HL-60 (cell line): ENCODE measurements around the gene FSCN2.

Experiments used
- DNase-seq, 2 experiments: peaks; one replicate each; pipeline ENCODE4 v3.0.0-alpha.2; 2010 to 2020; ENCODE audit warnings: low read depth in 1 of 2, low spot score in 1 of 2
- H3K27ac ChIP-seq: fragments of 250-450 bp; sonication (Bioruptor Pico); replicated peaks from 2 replicates; pipeline ENCODE4 v1.5.1; 2020; ENCODE audit warnings: mild to moderate bottlenecking, moderate library complexity
- H3K27me3 ChIP-seq: fragments of 250-450 bp; sonication (Bioruptor Pico); 2 replicates; pipeline ENCODE4 v1.5.1; 2021; ENCODE audit warnings: mild to moderate bottlenecking, moderate library complexity; ENCODE audit not compliant: insufficient read depth, poor library complexity, severe bottlenecking
- H3K4me3 ChIP-seq: replicated peaks from 2 replicates; pipeline ENCODE4 v1.5.1; 2011; ENCODE audit warnings: mild to moderate bottlenecking, control low read depth, low read length; ENCODE audit not compliant: insufficient read depth
- GABPA ChIP-seq: IDR thresholded peaks from 2 replicates; pipeline ENCODE4 v1.6.1; 2012; ENCODE audit warnings: low read depth
- POLR2AphosphoS5 ChIP-seq: IDR thresholded peaks from 2 replicates; pipeline ENCODE4 v1.6.1; 2012; ENCODE audit warnings: low read depth
- SPI1 ChIP-seq: IDR thresholded peaks from 2 replicates; pipeline ENCODE4 v1.6.1; 2012; ENCODE audit warnings: low read depth, mild to moderate bottlenecking, borderline replicate concordance
- TF ChIP-seq, protein P1 (sequence below): IDR thresholded peaks from 2 replicates; pipeline ENCODE4 v1.6.1; 2012; ENCODE audit warnings: low read depth; ENCODE audit not compliant: insufficient replicate concordance
- TF ChIP-seq, protein P2 (sequence below): IDR thresholded peaks from one replicate; pipeline ENCODE4 v1.5.1; 2011; ENCODE audit warnings: low read length, control low read depth, inconsistent platforms; ENCODE audit not compliant: insufficient read depth

Gene FSCN2

DNA sequence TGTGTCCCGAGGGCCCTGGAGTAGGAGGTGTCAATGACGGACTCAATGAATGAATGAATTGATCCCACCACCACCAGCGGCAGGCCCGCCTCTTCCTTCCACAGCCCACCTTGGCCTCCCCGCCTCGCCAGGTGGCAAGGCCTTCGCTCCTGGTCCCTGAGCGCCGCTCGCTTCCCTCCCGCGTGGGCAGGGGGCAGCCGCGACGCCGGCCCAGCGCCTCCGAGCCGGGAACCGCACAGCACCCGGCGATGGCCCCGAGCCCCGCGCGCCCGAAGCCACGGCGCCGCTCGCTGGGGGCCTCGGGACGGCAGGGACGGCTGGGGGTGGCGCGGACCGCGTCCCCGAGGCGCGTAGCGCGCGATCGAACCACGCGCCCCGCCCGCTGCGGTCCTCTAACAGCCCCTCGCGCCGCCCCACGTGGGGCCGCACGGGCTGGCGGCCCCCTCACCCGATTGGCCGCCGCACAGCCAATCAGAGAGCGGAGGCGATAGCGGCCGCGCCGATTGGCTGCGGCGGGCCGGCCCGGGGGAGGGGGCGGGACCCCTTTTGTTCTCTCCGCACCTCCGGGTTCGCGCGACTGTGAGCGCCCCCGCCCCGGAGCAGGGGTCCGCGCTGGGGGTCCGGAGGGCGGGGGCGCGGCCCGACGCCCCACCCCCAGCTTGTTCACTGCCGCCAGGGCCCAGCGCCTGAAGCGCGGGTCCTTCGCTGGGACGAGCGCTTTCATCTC lies 46.9 kb upstream of the FSCN2 start:
- no peak overlapping the region for H3K4me3 ChIP-seq
- DNase-seq, result no peak
- H3K27me3 ChIP-seq, result no peaks in the 10 kb centered on the region
- no peak overlapping the region for H3K27ac ChIP-seq
- no peak for TF ChIP-seq GABPA
- TF ChIP-seq, protein P1, sequence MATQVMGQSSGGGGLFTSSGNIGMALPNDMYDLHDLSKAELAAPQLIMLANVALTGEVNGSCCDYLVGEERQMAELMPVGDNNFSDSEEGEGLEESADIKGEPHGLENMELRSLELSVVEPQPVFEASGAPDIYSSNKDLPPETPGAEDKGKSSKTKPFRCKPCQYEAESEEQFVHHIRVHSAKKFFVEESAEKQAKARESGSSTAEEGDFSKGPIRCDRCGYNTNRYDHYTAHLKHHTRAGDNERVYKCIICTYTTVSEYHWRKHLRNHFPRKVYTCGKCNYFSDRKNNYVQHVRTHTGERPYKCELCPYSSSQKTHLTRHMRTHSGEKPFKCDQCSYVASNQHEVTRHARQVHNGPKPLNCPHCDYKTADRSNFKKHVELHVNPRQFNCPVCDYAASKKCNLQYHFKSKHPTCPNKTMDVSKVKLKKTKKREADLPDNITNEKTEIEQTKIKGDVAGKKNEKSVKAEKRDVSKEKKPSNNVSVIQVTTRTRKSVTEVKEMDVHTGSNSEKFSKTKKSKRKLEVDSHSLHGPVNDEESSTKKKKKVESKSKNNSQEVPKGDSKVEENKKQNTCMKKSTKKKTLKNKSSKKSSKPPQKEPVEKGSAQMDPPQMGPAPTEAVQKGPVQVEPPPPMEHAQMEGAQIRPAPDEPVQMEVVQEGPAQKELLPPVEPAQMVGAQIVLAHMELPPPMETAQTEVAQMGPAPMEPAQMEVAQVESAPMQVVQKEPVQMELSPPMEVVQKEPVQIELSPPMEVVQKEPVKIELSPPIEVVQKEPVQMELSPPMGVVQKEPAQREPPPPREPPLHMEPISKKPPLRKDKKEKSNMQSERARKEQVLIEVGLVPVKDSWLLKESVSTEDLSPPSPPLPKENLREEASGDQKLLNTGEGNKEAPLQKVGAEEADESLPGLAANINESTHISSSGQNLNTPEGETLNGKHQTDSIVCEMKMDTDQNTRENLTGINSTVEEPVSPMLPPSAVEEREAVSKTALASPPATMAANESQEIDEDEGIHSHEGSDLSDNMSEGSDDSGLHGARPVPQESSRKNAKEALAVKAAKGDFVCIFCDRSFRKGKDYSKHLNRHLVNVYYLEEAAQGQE, result no peak
- no peak for TF ChIP-seq POLR2AphosphoS5
- no peak for TF ChIP-seq SPI1
- TF ChIP-seq, protein P2, sequence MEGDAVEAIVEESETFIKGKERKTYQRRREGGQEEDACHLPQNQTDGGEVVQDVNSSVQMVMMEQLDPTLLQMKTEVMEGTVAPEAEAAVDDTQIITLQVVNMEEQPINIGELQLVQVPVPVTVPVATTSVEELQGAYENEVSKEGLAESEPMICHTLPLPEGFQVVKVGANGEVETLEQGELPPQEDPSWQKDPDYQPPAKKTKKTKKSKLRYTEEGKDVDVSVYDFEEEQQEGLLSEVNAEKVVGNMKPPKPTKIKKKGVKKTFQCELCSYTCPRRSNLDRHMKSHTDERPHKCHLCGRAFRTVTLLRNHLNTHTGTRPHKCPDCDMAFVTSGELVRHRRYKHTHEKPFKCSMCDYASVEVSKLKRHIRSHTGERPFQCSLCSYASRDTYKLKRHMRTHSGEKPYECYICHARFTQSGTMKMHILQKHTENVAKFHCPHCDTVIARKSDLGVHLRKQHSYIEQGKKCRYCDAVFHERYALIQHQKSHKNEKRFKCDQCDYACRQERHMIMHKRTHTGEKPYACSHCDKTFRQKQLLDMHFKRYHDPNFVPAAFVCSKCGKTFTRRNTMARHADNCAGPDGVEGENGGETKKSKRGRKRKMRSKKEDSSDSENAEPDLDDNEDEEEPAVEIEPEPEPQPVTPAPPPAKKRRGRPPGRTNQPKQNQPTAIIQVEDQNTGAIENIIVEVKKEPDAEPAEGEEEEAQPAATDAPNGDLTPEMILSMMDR, result no peak

DNA sequence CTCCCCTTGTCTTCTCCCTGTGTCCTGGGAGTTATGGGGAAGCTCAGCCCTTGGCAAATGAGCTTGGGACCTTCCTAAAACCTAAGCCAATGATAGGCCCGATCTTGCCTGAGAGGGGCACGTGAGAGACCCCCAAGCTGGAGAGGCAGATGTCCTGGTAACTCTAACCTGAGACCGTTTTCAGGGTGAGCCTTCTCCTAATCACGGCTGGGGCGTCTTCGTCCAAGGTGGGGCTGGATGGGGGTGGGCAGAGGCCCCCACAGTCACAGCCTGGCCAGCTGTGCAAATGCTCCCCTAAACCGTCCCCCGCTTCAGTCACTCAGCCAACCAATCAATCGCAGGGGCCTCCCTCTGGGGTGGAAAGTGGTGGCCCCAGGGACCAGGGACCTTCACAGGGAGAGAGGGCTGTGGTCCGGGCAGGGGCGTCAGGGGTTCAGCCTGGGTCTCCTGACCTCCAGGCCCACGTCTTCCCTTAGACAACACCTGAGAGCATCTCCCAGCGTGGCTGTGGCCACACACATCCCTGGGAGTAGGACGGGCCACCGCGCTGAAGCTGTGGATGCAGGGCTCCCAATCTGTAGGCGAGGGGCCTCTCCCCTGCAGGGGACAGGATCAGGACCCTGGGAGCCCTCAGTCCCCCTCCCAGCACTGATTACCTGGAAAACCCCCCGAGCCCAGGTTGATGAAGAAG lies 46.2 kb upstream of the FSCN2 start:
- DNase-seq, result no peak
- H3K27ac ChIP-seq, result no peak overlapping the region
- no peak overlapping the region for H3K4me3 ChIP-seq
- no peaks in the 10 kb centered on the region for H3K27me3 ChIP-seq
- no peak for TF ChIP-seq GABPA
- TF ChIP-seq, protein P2, result no peak
- TF ChIP-seq, protein P1, result peak; percentile 2

DNA sequence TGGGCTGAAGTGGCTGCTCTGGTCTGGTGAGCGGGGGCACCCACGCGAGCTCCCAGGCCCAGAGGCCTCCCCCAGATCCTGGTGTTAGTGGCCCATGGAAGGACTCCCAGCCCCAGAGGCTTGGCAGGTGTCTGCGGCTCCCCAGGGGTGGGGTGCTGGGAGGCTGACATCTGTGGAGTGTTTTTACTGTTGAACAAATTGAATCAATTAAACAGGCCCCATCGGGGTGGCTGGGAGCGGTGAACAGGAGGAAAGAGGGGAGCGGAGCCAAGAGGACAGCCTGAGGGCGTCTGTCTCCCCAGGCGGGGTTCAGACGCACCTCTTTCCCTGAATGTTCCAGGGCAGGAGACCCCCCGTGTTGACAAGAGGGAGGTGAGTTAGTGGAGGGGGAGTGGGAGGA lies 45.5 kb upstream of the FSCN2 start:
- TF ChIP-seq, protein P1, result no peak
- TF ChIP-seq, protein P2, result no peak
- TF ChIP-seq SPI1, result no peak
- Histone ChIP-seq H3K27me3 (no peaks in the 10 kb centered on the region), H3K27ac (no peak overlapping the region), H3K4me3 (no peak overlapping the region)
- no peak for DNase-seq
